MM.1S (cell line): ENCODE measurements around the gene CREBBP.

Experiments
- DNase-seq: peaks from one replicate; pipeline ENCODE4 v3.0.0-alpha.2; 2015
- H2AFZ ChIP-seq: fragments of 300-600 bp; sonication (generic); 2 replicates; pipeline ENCODE4 v1.6.0; 2016; ENCODE audit warnings: antibody characterized with exemption, low read length
- H3F3A ChIP-seq: fragments of 300-600 bp; sonication (generic); 2 replicates; pipeline ENCODE4 v1.6.1; 2016; ENCODE audit warnings: mild to moderate bottlenecking, antibody characterized with exemption, low read length, moderate library complexity, mixed read lengths; ENCODE audit not compliant: insufficient read depth
- H3K27ac ChIP-seq: fragments of 300-600 bp; sonication (generic); 2 replicates; pipeline ENCODE4 v1.5.1; 2016; ENCODE audit warnings: mild to moderate bottlenecking, low read length
- H3K27me3 ChIP-seq: fragments of 300-600 bp; sonication (generic); replicated peaks from 2 replicates; pipeline ENCODE4 v1.6.0; 2016; ENCODE audit warnings: low read length; ENCODE audit not compliant: insufficient read depth
- H3K36me3 ChIP-seq: fragments of 300-600 bp; sonication (generic); replicated peaks from 2 replicates; pipeline ENCODE4 v1.6.1; 2016; ENCODE audit warnings: mild to moderate bottlenecking, low read length, mixed read lengths; ENCODE audit not compliant: insufficient read depth
- H3K4me1 ChIP-seq: fragments of 300-600 bp; sonication (generic); 2 replicates; pipeline ENCODE4 v1.6.1; 2016; ENCODE audit warnings: low read length, mixed read lengths
- H3K4me2 ChIP-seq: fragments of 300-600 bp; sonication (generic); 2 replicates; pipeline ENCODE4 v1.6.0; 2016; ENCODE audit warnings: low read depth, low read length
- H3K4me3 ChIP-seq: fragments of 300-600 bp; sonication (generic); 2 replicates; pipeline ENCODE4 v1.5.1; 2016; ENCODE audit warnings: low read length, mixed read lengths
- H3K79me2 ChIP-seq: fragments of 300-600 bp; sonication (generic); 2 replicates; pipeline ENCODE4 v1.6.1; 2016; ENCODE audit warnings: mixed run types, low read length, mixed read lengths
- H3K9ac ChIP-seq: fragments of 300-600 bp; sonication (generic); 2 replicates; pipeline ENCODE4 v1.6.1; 2016; ENCODE audit warnings: low read length, mixed read lengths
- H3K9me2 ChIP-seq: fragments of 300-600 bp; sonication (generic); replicated peaks from 2 replicates; pipeline ENCODE4 v1.6.1; 2016; ENCODE audit warnings: mild to moderate bottlenecking, low read length, mixed read lengths; ENCODE audit not compliant: insufficient read depth
- H3K9me3 ChIP-seq: fragments of 300-600 bp; sonication (generic); replicated peaks from 2 replicates; pipeline ENCODE4 v1.6.1; 2016; ENCODE audit warnings: mild to moderate bottlenecking, low read length, mixed read lengths; ENCODE audit not compliant: insufficient read depth
- H4K20me1 ChIP-seq: fragments of 300-600 bp; sonication (generic); 2 replicates; pipeline ENCODE4 v1.6.1; 2016; ENCODE audit warnings: mild to moderate bottlenecking, low read length, moderate library complexity, mixed read lengths; ENCODE audit not compliant: insufficient read depth
- CTCF ChIP-seq: fragments of 300-600 bp; sonication (generic); IDR thresholded peaks from 2 replicates; pipeline ENCODE4 v1.5.1; 2016; ENCODE audit warnings: antibody characterized with exemption, low read length, mixed read lengths
- EZH2 ChIP-seq: fragments of 300-600 bp; sonication (generic); optimal IDR thresholded peaks from 2 replicates; pipeline ENCODE3; 2017; ENCODE audit warnings: low read depth, mild to moderate bottlenecking, antibody characterized with exemption, low read length, mixed read lengths
- EZH2phosphoT487 ChIP-seq: fragments of 300-600 bp; sonication (generic); IDR thresholded peaks from 2 replicates; pipeline ENCODE4 v1.6.1; 2018; ENCODE audit warnings: antibody characterized with exemption, low read length

Gene CREBBP

GRCh38 chr16:3873482-3874173 is 6.9 kb downstream of the CREBBP start:
- Histone ChIP-seq H2AFZ (no peak overlapping the region), H3K27me3 (no peaks in the 10 kb centered on the region), H3K9me2 (no peaks in the 10 kb centered on the region), H3K9me3 (no peaks in the 10 kb centered on the region), H3K4me2 (no peak overlapping the region), H3K79me2 (peaks cover 100% of the 10 kb centered on the region), H4K20me1 (peaks cover 97% of the 10 kb centered on the region), H3F3A (no peaks in the 10 kb centered on the region), H3K9ac (no peak overlapping the region), H3K4me1 (peaks cover 16% of the 10 kb centered on the region), H3K4me3 (no peak overlapping the region), H3K36me3 (no peaks in the 10 kb centered on the region), H3K27ac (no peak overlapping the region)
- no peak for DNase-seq
- no peak for TF ChIP-seq CTCF
- TF ChIP-seq EZH2phosphoT487 = no peak
- TF ChIP-seq EZH2 = no peak

- no peak overlapping the region for H3K9ac ChIP-seq
- no peak overlapping the region for H3K4me2 ChIP-seq
- no peaks in the 10 kb centered on the region for H3K27me3 ChIP-seq
- no peak for TF ChIP-seq CTCF
- no peak for TF ChIP-seq EZH2phosphoT487
- TF ChIP-seq EZH2 = no peak
- H3K4me3 ChIP-seq = no peak overlapping the region
- H3K9me2 ChIP-seq = no peaks in the 10 kb centered on the region
- no peaks in the 10 kb centered on the region for H3F3A ChIP-seq
- H4K20me1 ChIP-seq = peaks cover 89% of the 10 kb centered on the region
- no peak overlapping the region for H3K27ac ChIP-seq
- 0 out of 2 replicates have a peak, but pooled peaks cover 4% of the 10 kb centered on the region for H3K4me1 ChIP-seq
- DNase-seq = no peak
- H3K9me3 ChIP-seq = no peaks in the 10 kb centered on the region
- no peaks in the 10 kb centered on the region for H3K36me3 ChIP-seq
- peaks cover 100% of the 10 kb centered on the region for H3K79me2 ChIP-seq
- no peak overlapping the region for H2AFZ ChIP-seq
These were observed 8.2 kb downstream of the CREBBP start for GRCh38 chr16:3872216-3872895.

- H3K36me3 ChIP-seq = no peaks in the 10 kb centered on the region
- peaks cover 85% of the 10 kb centered on the region for H4K20me1 ChIP-seq
- no peaks in the 10 kb centered on the region for H3K27me3 ChIP-seq
- no peak overlapping the region for H3K4me3 ChIP-seq
- no peak overlapping the region for H3K27ac ChIP-seq
- no peak for DNase-seq
- H3K9ac ChIP-seq = no peak overlapping the region
- H3K9me2 ChIP-seq = no peaks in the 10 kb centered on the region
- H3K4me1 ChIP-seq = 0 out of 2 replicates have a peak, but pooled peaks cover 4% of the 10 kb centered on the region
- no peaks in the 10 kb centered on the region for H3F3A ChIP-seq
- H3K9me3 ChIP-seq = no peaks in the 10 kb centered on the region
- H3K4me2 ChIP-seq = no peak overlapping the region
- H3K79me2 ChIP-seq = peaks cover 100% of the 10 kb centered on the region
- no peak overlapping the region for H2AFZ ChIP-seq
- TF ChIP-seq CTCF (no peak), EZH2 (no peak), EZH2phosphoT487 (no peak)
These were observed 11.5 kb downstream of the CREBBP start for GRCh38 chr16:3868967-3869366.
